ENCODE measurements around the gene FIBCD1.

FIBCD1 gene
- total RNA-seq, result 0 to 0.10 reads per million in 2 donors

GRCh38 chr9:130938652-130939404, at the start of gene FIBCD1:
TSS of gene FIBCD1 (minus strand) at chr9:130939247. CDS start at chr9:130938607, 640 bp downstream.
- no peak for DNase-seq

- DNase-seq, result no peak
These were observed 49.3 kb upstream of the FIBCD1 start for GRCh38 chr9:130988400-130988747.

GRCh38 chr9:130987738-130988399, 48.8 kb upstream of the FIBCD1 start:
- DNase-seq, result no peak

GRCh38 chr9:130987054-130987453, 48.0 kb upstream of the FIBCD1 start:
- DNase-seq, result no peak

- no peak for DNase-seq
These were observed 47.4 kb upstream of the FIBCD1 start for GRCh38 chr9:130986356-130986965.

- no peak for DNase-seq
These were observed 46.6 kb upstream of the FIBCD1 start for GRCh38 chr9:130985606-130986162.

- no peak for DNase-seq
These were observed 46.0 kb upstream of the FIBCD1 start for GRCh38 chr9:130985029-130985428.

GRCh38 chr9:130984521-130984920, 45.5 kb upstream of the FIBCD1 start:
- no peak for DNase-seq

- no peak for DNase-seq
These were observed 44.9 kb upstream of the FIBCD1 start for GRCh38 chr9:130983970-130984369.

GRCh38 chr9:130983359-130983670, 44.3 kb upstream of the FIBCD1 start:
- no peak for DNase-seq

- DNase-seq, result no peak
These were observed 43.8 kb upstream of the FIBCD1 start for GRCh38 chr9:130982636-130983358.

GRCh38 chr9:130981756-130982137, 42.7 kb upstream of the FIBCD1 start:
- no peak for DNase-seq

- DNase-seq, result no peak
These were observed 42.1 kb upstream of the FIBCD1 start for GRCh38 chr9:130981002-130981755.

- DNase-seq, result no peak
These were observed 41.5 kb upstream of the FIBCD1 start for GRCh38 chr9:130980526-130980925.

- no peak for DNase-seq
These were observed 40.7 kb upstream of the FIBCD1 start for GRCh38 chr9:130979591-130980385.

GRCh38 chr9:130977811-130978221, 38.8 kb upstream of the FIBCD1 start:
- DNase-seq, result no peak

- no peak for DNase-seq
These were observed 37.1 kb upstream of the FIBCD1 start for GRCh38 chr9:130975932-130976841.

- no peak for DNase-seq
These were observed 36.1 kb upstream of the FIBCD1 start for GRCh38 chr9:130975156-130975555.

- no peak for DNase-seq
These were observed 35.6 kb upstream of the FIBCD1 start for GRCh38 chr9:130974697-130975096.

GRCh38 chr9:130973686-130974281, 34.7 kb upstream of the FIBCD1 start:
- no peak for DNase-seq
